ENCODE data around the gene SPEF2. TPM values are rescaled to one million over a fixed set of nuclear protein-coding genes. Genes with fewer than 3 reads are reported as not detected.

The SPEF2 gene
- total and polyA plus RNA-seq, 10 of the 15 experiments (the other 5 are each of a cell fraction or from before 2014, with no cell fraction given): 0.03 to 2.0 (median 0.07) TPM; not detected in 3

DNA sequence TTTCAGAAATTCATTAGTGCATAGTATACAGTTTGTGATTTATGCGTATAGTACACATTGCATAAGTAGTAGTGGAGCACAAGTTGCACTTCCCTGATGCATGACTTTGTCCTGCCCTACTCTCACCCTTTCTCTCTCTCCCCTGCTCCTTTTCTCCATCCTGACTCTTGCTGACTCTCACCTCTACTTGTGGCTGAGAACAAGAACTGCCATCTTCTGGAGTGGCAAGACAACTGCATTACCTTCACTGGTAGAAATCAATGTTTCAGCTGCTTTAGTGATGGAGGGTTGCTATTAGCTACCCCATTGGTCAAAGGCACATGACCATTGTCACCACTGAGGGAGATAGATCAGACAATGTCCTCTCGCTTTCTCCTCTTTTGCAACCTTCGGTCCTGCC, 26.9 kb downstream of the SPEF2 start:
- in situ Hi-C loops (cut with MboI) (no loop called here), intact Hi-C loops (cut with micrococcal nuclease; ENCODE audit: unreplicated experiment) (no loop called here)
- TF ChIP-seq GATAD2B (conservative IDR thresholded peaks at IDR 0.05; ENCODE audit: low read depth) (no peak), NR2C1 (IDR thresholded peaks at IDR 0.05) (no peak), KLF5 (IDR thresholded peaks at IDR 0.05; ENCODE audit: partially characterized antibody) (no peak), IKZF2 (IDR thresholded peaks at IDR 0.05) (no peak), JUNB (IDR thresholded peaks at IDR 0.05) (no peak), POLR2AphosphoS2 (IDR thresholded peaks at IDR 0.05; ENCODE audit: low read depth, low read length) (no peak), ATF7 (IDR thresholded peaks at IDR 0.05; ENCODE audit: low read depth) (no peak), FOS (IDR thresholded peaks at IDR 0.05; ENCODE audit: borderline replicate concordance, extremely low read depth, insufficient read length) (no peak), BCL11A (IDR thresholded peaks at IDR 0.05; ENCODE audit: low read depth, low read length) (no peak), BMI1 (IDR thresholded peaks at IDR 0.05; ENCODE audit: borderline replicate concordance) (no peak), MTA3 (IDR thresholded peaks at IDR 0.05; ENCODE audit: borderline replicate concordance, low read length) (no peak), ZZZ3 (IDR thresholded peaks at IDR 0.05; ENCODE audit: control insufficient read depth, insufficient read length, low read depth) (no peak), DPF2 (IDR thresholded peaks at IDR 0.05) (no peak), NFYA (IDR thresholded peaks at IDR 0.05; ENCODE audit: borderline replicate concordance, low read depth, low read length) (no peak)
- TF ChIP-seq, protein P1, sequence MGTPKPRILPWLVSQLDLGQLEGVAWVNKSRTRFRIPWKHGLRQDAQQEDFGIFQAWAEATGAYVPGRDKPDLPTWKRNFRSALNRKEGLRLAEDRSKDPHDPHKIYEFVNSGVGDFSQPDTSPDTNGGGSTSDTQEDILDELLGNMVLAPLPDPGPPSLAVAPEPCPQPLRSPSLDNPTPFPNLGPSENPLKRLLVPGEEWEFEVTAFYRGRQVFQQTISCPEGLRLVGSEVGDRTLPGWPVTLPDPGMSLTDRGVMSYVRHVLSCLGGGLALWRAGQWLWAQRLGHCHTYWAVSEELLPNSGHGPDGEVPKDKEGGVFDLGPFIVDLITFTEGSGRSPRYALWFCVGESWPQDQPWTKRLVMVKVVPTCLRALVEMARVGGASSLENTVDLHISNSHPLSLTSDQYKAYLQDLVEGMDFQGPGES (IDR thresholded peaks at IDR 0.05): no peak
- TF ChIP-seq, protein P2, sequence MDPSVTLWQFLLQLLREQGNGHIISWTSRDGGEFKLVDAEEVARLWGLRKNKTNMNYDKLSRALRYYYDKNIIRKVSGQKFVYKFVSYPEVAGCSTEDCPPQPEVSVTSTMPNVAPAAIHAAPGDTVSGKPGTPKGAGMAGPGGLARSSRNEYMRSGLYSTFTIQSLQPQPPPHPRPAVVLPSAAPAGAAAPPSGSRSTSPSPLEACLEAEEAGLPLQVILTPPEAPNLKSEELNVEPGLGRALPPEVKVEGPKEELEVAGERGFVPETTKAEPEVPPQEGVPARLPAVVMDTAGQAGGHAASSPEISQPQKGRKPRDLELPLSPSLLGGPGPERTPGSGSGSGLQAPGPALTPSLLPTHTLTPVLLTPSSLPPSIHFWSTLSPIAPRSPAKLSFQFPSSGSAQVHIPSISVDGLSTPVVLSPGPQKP (IDR thresholded peaks at IDR 0.05; ENCODE audit: low read depth, low read length): no peak
- WGBS (ENCODE audit: insufficient coverage, insufficient replicate concordance, low lambda C conversion rate, missing lambda C conversion rate): 57% methylated on average over 3 of the region's 3 CpGs
- ChIA-PET SMC1A (ENCODE audit: uncharacterized antibody, unreplicated experiment) (interaction anchor here (1.6 kb wide), 1 partner anchor 14 kb away, joined by 3 read pairs; no protein-coding TSS in a partner anchor), POLR2A (no interaction called here), RAD21 (ENCODE audit: unreplicated experiment) (no interaction called here), CTCF (interaction anchor here (0.7 to 1.6 kb wide), 2 partner anchors 170 to 280 kb away, joined by 3 to 5 read pairs; no protein-coding TSS in a partner anchor)
- Histone ChIP-seq H3K4me3 (no peak overlapping the region), H3K4me1 (ENCODE audit: control insufficient read depth, insufficient read depth, low read length) (no peaks in the 10 kb centered on the region), H3K36me3 (ENCODE audit: control insufficient read depth in 2 of 2, insufficient read depth in 2 of 2, low read length in 1 of 2) (no peaks in the 10 kb centered on the region), H2AFZ (ENCODE audit: control insufficient read depth, low read depth, low read length) (no peak overlapping the region), H3K9ac (ENCODE audit: control insufficient read depth, insufficient read depth, low read length) (no peak overlapping the region), H3K27ac (ENCODE audit: control insufficient read depth, insufficient read depth) (no peak overlapping the region), H3K4me2 (ENCODE audit: control insufficient read depth, insufficient read depth) (no peak overlapping the region), H4K20me1 (ENCODE audit: control insufficient read depth, insufficient read depth) (no peaks in the 10 kb centered on the region), H3K27me3 (replicated peaks in 1 of 2; ENCODE audit: control insufficient read depth in 2 of 2, insufficient read depth in 2 of 2, low read length in 1 of 2) (no peaks in the 10 kb centered on the region), H3K79me2 (ENCODE audit: control insufficient read depth, insufficient read depth, low read length) (no peaks in the 10 kb centered on the region), H3K9me3 (replicated peaks; ENCODE audit: control insufficient read depth, insufficient read depth, low read length) (no peaks in the 10 kb centered on the region)
- no peak for FAIRE-seq
- no TSS peak for BruUV-seq (replicated peaks)
- peak; percentile 27; the same call in 2 of the 3 replicates for ATAC-seq
- DNase-seq (ENCODE audit: low read depth, low spot score): no peak
